Measurements from ENCODE around the gene GPR35.

DNA sequence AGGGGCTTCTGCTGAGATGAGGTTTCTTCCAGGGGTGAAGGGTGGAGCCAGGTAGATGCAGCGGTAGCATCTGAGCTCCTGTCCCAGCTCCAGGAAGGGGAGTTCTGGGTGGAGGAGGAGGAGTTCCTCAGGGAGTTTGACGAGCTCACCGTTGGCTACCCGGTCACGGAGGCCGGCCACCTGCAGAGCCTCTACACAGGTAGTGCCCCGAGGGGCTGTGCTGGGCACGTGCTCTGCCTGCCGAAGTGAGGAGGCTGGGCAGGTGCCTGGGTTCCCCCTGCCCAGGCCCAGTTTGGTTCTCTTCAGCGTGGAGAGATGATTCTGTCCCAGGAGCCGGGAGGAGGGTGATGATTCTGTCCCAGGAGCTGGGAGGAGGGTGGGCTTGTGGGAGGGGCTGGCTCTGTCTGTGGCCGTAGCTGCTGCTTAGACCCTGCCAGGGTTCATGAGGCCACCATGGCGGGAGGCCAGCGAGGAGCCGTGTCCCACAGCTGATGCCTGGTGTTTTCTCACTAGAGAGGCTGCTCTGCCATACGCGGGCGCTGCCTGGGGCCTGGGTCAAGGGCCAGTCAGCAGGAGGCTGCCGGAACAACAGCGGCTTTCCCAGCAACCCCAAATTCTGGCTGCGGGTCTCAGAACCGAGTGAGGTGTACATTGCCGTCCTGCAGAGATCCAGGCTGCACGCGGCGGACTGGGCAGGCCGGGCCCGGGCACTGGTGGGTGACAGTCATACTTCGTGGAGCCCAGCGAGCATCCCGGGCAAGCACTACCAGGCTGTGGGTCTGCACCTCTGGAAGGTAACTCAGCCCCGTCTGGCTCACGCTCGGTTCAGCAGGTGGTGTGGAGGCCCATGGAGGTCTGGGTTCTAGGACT is 30.5 kb upstream of the GPR35 start:
- TF ChIP-seq, protein P1, sequence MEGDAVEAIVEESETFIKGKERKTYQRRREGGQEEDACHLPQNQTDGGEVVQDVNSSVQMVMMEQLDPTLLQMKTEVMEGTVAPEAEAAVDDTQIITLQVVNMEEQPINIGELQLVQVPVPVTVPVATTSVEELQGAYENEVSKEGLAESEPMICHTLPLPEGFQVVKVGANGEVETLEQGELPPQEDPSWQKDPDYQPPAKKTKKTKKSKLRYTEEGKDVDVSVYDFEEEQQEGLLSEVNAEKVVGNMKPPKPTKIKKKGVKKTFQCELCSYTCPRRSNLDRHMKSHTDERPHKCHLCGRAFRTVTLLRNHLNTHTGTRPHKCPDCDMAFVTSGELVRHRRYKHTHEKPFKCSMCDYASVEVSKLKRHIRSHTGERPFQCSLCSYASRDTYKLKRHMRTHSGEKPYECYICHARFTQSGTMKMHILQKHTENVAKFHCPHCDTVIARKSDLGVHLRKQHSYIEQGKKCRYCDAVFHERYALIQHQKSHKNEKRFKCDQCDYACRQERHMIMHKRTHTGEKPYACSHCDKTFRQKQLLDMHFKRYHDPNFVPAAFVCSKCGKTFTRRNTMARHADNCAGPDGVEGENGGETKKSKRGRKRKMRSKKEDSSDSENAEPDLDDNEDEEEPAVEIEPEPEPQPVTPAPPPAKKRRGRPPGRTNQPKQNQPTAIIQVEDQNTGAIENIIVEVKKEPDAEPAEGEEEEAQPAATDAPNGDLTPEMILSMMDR (IDR thresholded peaks at IDR 0.05) = no peak
- TF ChIP-seq EZH2 (IDR thresholded peaks at IDR 0.05) (no peak), EZH2phosphoT487 (IDR thresholded peaks at IDR 0.05) (no peak)
